Smooth muscle cell (in vitro differentiated cells): ENCODE results near the gene CNOT4. TPM values are rescaled to one million over a fixed set of nuclear protein-coding genes. Genes with fewer than 3 reads are reported as not detected.

Source experiments
- DNase-seq: peaks from one replicate; lab custom pipeline; 2025; ENCODE audit not compliant: unreplicated experiment; lab: John Stamatoyannopoulos, UW
- H2AFZ ChIP-seq: fragments of 200-600 bp; sonication (generic); 2 replicates; pipeline ENCODE4 v1.6.0; 2016; ENCODE audit warnings: antibody characterized with exemption, low read depth, mild to moderate bottlenecking
- H3F3A ChIP-seq: fragments of 200-600 bp; sonication (generic); 2 replicates; pipeline ENCODE4 v1.6.0; 2017; ENCODE audit warnings: antibody characterized with exemption, low read depth
- H3K27ac ChIP-seq: fragments of 200-600 bp; sonication (generic); 2 replicates; pipeline ENCODE4 v1.5.1; 2016; ENCODE audit warnings: low read depth, mild to moderate bottlenecking
- H3K27me3 ChIP-seq: fragments of 200-600 bp; sonication (generic); 2 replicates; pipeline ENCODE4 v1.6.1; 2016; ENCODE audit warnings: low read depth, mild to moderate bottlenecking
- H3K36me3 ChIP-seq: fragments of 200-600 bp; sonication (generic); 2 replicates; pipeline ENCODE4 v1.5.1; 2016; ENCODE audit warnings: low read depth
- H3K4me1 ChIP-seq: fragments of 200-600 bp; sonication (generic); 2 replicates; pipeline ENCODE4 v1.5.1; 2016; ENCODE audit warnings: low read depth
- H3K4me2 ChIP-seq: fragments of 200-600 bp; sonication (generic); 2 replicates; pipeline ENCODE4 v1.6.0; 2016; ENCODE audit warnings: mild to moderate bottlenecking
- H3K4me3 ChIP-seq: fragments of 200-600 bp; sonication (generic); 2 replicates; pipeline ENCODE4 v1.5.1; 2016; ENCODE audit warnings: mild to moderate bottlenecking
- H3K79me2 ChIP-seq: fragments of 200-600 bp; sonication (generic); 2 replicates; pipeline ENCODE4 v1.6.0; 2016; ENCODE audit warnings: low read depth, mild to moderate bottlenecking
- H3K9ac ChIP-seq: fragments of 200-600 bp; sonication (generic); 2 replicates; pipeline ENCODE4 v1.6.0; 2016; ENCODE audit warnings: low read depth
- H3K9me3 ChIP-seq: fragments of 200-600 bp; sonication (generic); replicated peaks from 2 replicates; pipeline ENCODE4 v1.5.1; 2016; ENCODE audit warnings: low read depth
- H4K20me1 ChIP-seq: fragments of 200-600 bp; sonication (generic); 2 replicates; pipeline ENCODE4 v1.6.0; 2016; ENCODE audit warnings: low read depth
- WGBS: methylation state at CpG from one replicate; pipeline ENCODE4 v1.1.7; 2016; ENCODE audit warnings: low lambda C conversion rate; 5-methylcytosine and 5-hydroxymethylcytosine counted together
- polyA plus RNA-seq: library from polyadenylated mRNA; unstranded; fragments of >200 nt; fragmentation: Nextera tagmentation; extraction: Ambion mirVana; gene quantifications from 2 replicates; pipeline ENCODE4 v1.2.1, GENCODE V29; 2016
- total RNA-seq: library from RNA; depleted of rRNA; stranded (reverse); fragments of >200 nt; gene quantifications from 2 replicates; pipeline ENCODE4 v1.2.3, GENCODE V29; 2014
- TF ChIP-seq, protein P1 (sequence below): fragments of 200-600 bp; sonication (generic); IDR thresholded peaks from 2 replicates; pipeline ENCODE4 v1.5.1; 2017; ENCODE audit warnings: borderline replicate concordance, mild to moderate bottlenecking, antibody characterized with exemption; ENCODE audit not compliant: insufficient read depth, poor library complexity, severe bottlenecking

CNOT4 gene
- total and polyA plus RNA-seq, 2 experiments from 2014 or later: 15.8 to 22.9 TPM

DNA sequence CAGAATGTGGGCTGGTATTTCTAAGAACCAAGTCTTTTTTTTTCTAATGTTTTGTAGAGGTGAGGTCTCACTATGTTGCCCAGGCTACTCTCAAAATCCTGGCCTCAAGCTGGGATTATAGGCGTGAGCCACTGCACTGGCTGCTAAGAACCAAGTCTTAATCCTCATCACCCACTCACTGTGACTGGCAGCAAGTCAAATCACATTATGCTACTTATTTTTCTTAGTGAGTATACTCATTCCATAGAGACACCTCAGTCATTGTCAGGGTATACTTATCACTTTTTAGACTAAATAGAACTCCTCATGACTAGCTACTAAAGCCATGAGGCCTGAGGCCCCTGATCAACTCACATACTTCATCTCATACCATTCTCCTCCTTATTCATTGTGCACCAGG lies 160.2 kb downstream of the CNOT4 start:
- Histone ChIP-seq H3K4me2 (no peak overlapping the region), H3F3A (no peaks in the 10 kb centered on the region), H4K20me1 (no peaks in the 10 kb centered on the region), H3K79me2 (no peaks in the 10 kb centered on the region), H3K36me3 (no peaks in the 10 kb centered on the region), H3K4me3 (no peak overlapping the region), H3K9ac (no peak overlapping the region), H3K27me3 (peaks cover 17% of the 10 kb centered on the region), H3K4me1 (no peaks in the 10 kb centered on the region), H3K9me3 (no peaks in the 10 kb centered on the region), H2AFZ (no peak overlapping the region), H3K27ac (no peak overlapping the region)
- 42% methylated on average over 1 of the region's 1 CpG for WGBS
- DNase-seq: no peak
- TF ChIP-seq, protein P1, sequence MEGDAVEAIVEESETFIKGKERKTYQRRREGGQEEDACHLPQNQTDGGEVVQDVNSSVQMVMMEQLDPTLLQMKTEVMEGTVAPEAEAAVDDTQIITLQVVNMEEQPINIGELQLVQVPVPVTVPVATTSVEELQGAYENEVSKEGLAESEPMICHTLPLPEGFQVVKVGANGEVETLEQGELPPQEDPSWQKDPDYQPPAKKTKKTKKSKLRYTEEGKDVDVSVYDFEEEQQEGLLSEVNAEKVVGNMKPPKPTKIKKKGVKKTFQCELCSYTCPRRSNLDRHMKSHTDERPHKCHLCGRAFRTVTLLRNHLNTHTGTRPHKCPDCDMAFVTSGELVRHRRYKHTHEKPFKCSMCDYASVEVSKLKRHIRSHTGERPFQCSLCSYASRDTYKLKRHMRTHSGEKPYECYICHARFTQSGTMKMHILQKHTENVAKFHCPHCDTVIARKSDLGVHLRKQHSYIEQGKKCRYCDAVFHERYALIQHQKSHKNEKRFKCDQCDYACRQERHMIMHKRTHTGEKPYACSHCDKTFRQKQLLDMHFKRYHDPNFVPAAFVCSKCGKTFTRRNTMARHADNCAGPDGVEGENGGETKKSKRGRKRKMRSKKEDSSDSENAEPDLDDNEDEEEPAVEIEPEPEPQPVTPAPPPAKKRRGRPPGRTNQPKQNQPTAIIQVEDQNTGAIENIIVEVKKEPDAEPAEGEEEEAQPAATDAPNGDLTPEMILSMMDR: no peak

DNA sequence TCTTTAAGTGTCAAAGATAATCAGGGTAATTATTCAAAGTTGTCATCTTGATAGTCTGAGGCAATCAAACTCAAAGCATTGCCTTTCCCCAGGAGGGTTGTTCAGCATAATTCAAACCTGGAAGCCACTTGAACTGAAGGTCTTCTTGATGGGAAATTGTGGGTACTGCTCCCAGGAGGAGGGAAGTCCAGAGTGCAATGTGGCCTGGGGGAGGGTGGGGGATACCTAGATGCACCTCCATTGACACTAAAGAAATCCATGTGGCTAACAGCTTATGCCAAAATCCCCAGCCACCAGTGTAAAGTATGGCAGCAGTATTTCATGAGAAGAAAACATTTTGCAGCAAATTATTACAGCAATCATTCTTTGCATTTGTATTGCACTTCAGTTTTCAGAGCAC lies 161.4 kb downstream of the CNOT4 start:
- TF ChIP-seq, protein P1: no peak
- H3K4me3 ChIP-seq: no peak overlapping the region
- H3F3A ChIP-seq: no peaks in the 10 kb centered on the region
- no peak overlapping the region for H3K9ac ChIP-seq
- no peak overlapping the region for H3K27ac ChIP-seq
- no peak overlapping the region for H2AFZ ChIP-seq
- no peaks in the 10 kb centered on the region for H3K79me2 ChIP-seq
- H3K27me3 ChIP-seq: peaks cover 15% of the 10 kb centered on the region
- no peaks in the 10 kb centered on the region for H3K36me3 ChIP-seq
- H3K4me1 ChIP-seq: no peaks in the 10 kb centered on the region
- no peaks in the 10 kb centered on the region for H4K20me1 ChIP-seq
- no peak for DNase-seq
- H3K9me3 ChIP-seq: no peaks in the 10 kb centered on the region
- no peak overlapping the region for H3K4me2 ChIP-seq

DNA sequence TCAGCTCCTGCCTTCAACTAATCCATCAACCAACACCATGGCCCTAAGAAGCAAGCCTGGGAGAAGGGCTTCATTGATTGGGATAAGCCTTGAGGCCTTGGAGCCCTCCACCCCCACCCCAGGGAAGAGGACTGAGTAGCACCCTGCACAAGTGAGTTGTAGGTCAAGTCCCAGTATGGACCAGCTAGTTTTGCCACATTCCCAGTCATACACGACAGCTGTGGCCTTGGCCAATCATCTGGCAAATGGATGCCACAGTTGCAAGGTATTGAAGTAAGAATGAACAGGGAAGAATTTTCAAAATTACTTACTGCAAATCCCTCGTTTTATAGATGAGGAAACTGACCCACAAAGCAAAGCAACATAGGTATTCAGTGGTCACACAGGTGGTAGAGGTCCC lies 166.5 kb downstream of the CNOT4 start:
- H3K9me3 ChIP-seq: no peaks in the 10 kb centered on the region
- H3K9ac ChIP-seq: no peak overlapping the region
- H3K36me3 ChIP-seq: no peaks in the 10 kb centered on the region
- no peak overlapping the region for H3K27ac ChIP-seq
- DNase-seq: no peak
- peaks cover 25% of the 10 kb centered on the region for H3K27me3 ChIP-seq
- TF ChIP-seq, protein P1: no peak
- no peak overlapping the region for H3K4me2 ChIP-seq
- H4K20me1 ChIP-seq: no peaks in the 10 kb centered on the region
- H3K4me1 ChIP-seq: no peaks in the 10 kb centered on the region
- WGBS: 70% methylated on average over 2 of the region's 2 CpGs
- no peaks in the 10 kb centered on the region for H3K79me2 ChIP-seq
- no peaks in the 10 kb centered on the region for H3F3A ChIP-seq
- no peak overlapping the region for H3K4me3 ChIP-seq
- no peak overlapping the region for H2AFZ ChIP-seq

DNA sequence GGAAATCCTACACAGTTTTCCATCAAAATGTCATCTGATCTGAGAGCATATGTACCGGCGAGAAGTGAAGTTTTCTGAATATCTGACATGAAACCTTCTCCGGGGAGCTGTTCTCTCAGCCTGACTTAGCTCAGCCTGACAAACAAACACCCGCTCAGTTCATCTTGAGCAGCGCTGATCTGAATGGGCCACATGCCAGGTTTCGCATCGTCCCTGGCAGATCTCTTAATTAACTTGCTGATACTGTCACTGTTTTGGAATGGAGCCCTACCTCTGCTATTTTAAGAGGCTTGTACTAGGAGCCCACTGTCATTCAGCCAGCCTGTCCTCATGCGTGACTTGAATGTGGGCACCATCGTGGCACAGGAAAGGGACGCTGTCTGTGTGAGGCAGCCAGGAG lies 167.0 kb downstream of the CNOT4 start:
- Histone ChIP-seq H3K4me2 (no peak overlapping the region), H3K27ac (no peak overlapping the region), H3K9me3 (no peaks in the 10 kb centered on the region), H3K27me3 (peaks cover 25% of the 10 kb centered on the region), H3K79me2 (no peaks in the 10 kb centered on the region), H4K20me1 (no peaks in the 10 kb centered on the region), H3K36me3 (no peaks in the 10 kb centered on the region), H3K4me3 (no peak overlapping the region), H3K4me1 (no peaks in the 10 kb centered on the region), H2AFZ (no peak overlapping the region), H3F3A (no peaks in the 10 kb centered on the region), H3K9ac (no peak overlapping the region)
- WGBS: 93% methylated on average over 10 of the region's 10 CpGs
- DNase-seq: no peak
- TF ChIP-seq, protein P1: no peak
